GM12874 (cell line): ENCODE results near the gene CTCFL.

Experiments used
- CTCF ChIP-seq: IDR thresholded peaks from 2 replicates; pipeline ENCODE4 v1.5.1; 2011; ENCODE audit warnings: low read depth, mild to moderate bottlenecking, control low read depth, low read length, moderate library complexity; ENCODE audit not compliant: insufficient read depth

The CTCFL gene

GRCh38 chr20:57558614-57559288 lies 33.8 kb upstream of the CTCFL start:
- no peak for TF ChIP-seq CTCF

DNA sequence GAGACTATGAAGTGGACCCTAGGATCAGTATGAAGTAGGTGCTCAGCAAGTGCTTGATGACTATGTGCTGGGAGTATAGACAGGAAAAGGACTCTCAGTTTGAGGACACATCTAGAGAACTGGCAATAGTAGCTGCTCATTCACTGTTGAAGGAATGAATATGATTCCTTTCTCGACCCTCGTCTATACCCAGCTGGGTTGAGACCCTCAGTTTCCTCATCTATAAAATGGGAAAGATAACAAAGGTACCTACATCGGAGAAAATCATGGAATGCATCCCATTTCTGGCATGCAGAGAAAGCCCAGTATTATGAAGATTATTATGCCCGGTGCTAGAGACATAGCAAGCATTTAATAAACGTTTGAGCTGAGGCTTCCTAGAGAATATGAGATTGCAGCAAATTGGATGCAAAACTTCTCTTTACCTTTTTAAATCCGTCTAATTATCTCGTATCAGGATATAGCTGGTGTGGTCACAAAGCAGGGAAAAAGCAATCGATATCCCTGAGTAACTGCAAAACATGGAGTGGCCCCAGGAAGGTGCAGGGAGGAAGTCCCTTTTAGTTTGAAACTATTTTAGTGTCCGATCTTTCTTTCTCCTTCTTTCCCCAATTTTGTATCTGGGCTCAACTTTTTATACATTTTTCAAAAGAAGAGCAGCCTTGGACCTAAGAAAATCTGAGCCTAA lies 33.1 kb upstream of the CTCFL start:
- TF ChIP-seq CTCF = no peak

DNA sequence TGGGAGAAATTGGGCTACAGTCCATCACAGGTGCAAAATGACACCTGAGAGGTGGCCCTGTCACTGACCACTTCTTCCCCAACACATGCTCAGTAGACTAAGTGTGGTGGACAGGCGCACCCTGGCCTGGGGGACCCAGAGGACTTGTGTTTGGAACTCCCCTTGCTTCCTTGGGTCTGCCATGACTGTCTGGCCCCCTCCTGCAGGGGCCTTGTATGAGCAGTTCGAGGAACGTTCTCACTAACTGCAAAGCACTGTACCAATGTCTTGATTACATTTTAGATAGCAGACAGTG lies 32.0 kb upstream of the CTCFL start:
- TF ChIP-seq CTCF = no peak

DNA sequence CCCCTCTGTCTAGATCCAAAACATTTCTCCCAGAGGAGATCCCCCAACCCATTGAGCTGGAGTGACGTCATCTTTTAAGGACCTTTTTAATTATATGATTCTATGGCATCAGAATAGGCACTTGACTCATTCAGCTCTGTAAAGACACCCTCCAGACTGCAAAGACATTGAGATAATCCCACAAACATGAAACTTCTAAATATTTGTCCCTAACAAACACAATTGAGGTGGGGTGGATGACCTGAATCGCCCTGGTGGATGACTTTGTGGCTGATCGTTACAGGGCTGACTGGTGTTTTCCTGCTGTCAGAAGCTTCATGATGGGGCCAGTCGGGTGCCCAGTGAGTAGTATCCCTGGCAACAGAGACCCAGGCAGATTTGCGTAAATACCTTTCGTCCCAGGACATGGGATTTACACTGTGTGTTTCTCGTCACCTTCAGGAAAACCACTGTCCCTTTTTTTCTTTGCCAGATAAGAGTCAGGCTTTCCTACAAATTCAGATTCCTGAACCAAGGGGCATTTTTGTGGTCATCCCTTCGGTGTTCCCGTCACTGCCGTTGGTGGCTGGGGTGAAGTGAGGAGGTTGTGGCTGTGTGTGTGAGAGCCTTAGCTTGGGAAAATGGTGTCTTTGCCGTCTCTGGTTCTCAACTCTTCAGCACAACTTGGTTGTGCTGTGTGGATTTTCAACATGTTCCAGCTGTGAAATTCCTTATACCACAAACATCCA lies 30.7 kb upstream of the CTCFL start:
- TF ChIP-seq CTCF = no peak

- no peak for TF ChIP-seq CTCF
These were observed 28.6 kb upstream of the CTCFL start for GRCh38 chr20:57553376-57554018.

DNA sequence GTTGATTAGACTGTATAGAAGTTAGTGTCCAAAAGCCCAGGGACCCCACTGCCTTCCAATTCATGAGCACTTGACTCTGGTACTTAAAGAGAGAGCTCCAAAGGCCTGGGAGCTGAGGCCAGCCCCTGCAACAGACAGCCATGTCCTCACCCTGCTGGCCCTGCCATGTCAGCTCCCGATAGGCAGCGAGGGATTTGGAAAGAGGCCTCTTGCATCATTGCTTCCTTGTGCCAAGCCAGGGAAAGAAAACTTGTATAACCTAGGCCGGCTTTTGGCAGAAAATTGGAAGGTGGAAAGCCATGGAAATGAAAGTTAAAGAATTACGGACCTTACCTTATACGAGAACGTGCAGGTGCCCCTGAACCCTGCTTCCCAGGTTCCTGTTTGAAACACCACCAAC lies 27.5 kb upstream of the CTCFL start:
- TF ChIP-seq CTCF = no peak
